ENCODE data around the gene LGALS3. TPM values are rescaled to one million over a fixed set of nuclear protein-coding genes. Genes with fewer than 3 reads are reported as not detected.

Gene LGALS3
- total RNA-seq, 4 donors from 2014 or later: 448 to 713 (median 594) TPM

DNA sequence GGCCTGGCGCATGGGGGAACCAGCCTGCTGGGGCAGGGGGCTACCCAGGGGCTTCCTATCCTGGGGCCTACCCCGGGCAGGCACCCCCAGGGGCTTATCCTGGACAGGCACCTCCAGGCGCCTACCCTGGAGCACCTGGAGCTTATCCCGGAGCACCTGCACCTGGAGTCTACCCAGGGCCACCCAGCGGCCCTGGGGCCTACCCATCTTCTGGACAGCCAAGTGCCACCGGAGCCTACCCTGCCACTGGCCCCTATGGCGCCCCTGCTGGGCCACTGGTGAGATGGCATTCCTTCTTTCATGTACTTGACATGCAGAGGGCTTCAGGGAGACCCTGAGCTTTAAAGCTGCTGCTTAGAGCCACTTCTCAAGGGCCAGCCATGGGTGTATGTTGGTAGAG, 9.0 kb downstream of the LGALS3 start:
- H3K27me3 ChIP-seq: no peaks in the 10 kb centered on the region
- H3K36me3 ChIP-seq: peaks cover 63% of the 10 kb centered on the region
- H3K4me3 ChIP-seq: peak overlapping the region; percentile 32
- peaks cover 61% of the 10 kb centered on the region for H3K4me1 ChIP-seq
- 74% methylated on average over 3 of the region's 7 CpGs for WGBS
- H3K9me3 ChIP-seq: no peaks in the 10 kb centered on the region
- H3K27ac ChIP-seq: peak overlapping the region; percentile 71
- no peak for DNase-seq (ENCODE audit: low spot score in 2 of 2)
- no peak for TF ChIP-seq POLR2AphosphoS5 (IDR thresholded peaks at IDR 0.05)
- TF ChIP-seq POLR2A (IDR thresholded peaks at IDR 0.05): no peak
- TF ChIP-seq, protein P1, sequence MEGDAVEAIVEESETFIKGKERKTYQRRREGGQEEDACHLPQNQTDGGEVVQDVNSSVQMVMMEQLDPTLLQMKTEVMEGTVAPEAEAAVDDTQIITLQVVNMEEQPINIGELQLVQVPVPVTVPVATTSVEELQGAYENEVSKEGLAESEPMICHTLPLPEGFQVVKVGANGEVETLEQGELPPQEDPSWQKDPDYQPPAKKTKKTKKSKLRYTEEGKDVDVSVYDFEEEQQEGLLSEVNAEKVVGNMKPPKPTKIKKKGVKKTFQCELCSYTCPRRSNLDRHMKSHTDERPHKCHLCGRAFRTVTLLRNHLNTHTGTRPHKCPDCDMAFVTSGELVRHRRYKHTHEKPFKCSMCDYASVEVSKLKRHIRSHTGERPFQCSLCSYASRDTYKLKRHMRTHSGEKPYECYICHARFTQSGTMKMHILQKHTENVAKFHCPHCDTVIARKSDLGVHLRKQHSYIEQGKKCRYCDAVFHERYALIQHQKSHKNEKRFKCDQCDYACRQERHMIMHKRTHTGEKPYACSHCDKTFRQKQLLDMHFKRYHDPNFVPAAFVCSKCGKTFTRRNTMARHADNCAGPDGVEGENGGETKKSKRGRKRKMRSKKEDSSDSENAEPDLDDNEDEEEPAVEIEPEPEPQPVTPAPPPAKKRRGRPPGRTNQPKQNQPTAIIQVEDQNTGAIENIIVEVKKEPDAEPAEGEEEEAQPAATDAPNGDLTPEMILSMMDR (IDR thresholded peaks at IDR 0.05): no peak
- no peak for TF ChIP-seq EP300 (IDR thresholded peaks at IDR 0.05)

DNA sequence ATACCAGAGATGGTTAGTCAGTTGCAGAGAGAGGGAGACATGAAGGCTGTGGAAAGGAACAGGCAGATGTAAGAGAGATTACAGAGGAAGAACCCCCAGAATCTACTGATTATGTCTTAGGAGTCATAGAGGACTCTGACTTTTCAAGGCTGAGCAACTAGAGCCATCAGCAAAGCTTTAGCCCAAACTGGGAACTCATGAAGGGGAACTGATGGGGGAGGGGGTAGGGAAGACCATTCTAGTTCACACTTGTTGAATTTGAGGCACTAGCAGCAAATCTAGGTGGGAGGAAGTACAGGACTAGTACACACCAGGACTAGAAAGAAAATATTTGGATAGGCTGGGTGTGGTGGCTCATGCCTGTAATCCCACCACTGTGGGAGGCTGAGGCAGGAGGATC, 10.1 kb downstream of the LGALS3 start:
- no peak overlapping the region for H3K4me3 ChIP-seq
- H3K4me1 ChIP-seq: peaks cover 50% of the 10 kb centered on the region
- no peaks in the 10 kb centered on the region for H3K9me3 ChIP-seq
- H3K27me3 ChIP-seq: no peaks in the 10 kb centered on the region
- DNase-seq (ENCODE audit: low spot score in 2 of 2): no peak
- TF ChIP-seq, protein P1 (IDR thresholded peaks at IDR 0.05): no peak
- peaks cover 70% of the 10 kb centered on the region for H3K36me3 ChIP-seq
- peak overlapping the region; percentile 2 for H3K27ac ChIP-seq

DNA sequence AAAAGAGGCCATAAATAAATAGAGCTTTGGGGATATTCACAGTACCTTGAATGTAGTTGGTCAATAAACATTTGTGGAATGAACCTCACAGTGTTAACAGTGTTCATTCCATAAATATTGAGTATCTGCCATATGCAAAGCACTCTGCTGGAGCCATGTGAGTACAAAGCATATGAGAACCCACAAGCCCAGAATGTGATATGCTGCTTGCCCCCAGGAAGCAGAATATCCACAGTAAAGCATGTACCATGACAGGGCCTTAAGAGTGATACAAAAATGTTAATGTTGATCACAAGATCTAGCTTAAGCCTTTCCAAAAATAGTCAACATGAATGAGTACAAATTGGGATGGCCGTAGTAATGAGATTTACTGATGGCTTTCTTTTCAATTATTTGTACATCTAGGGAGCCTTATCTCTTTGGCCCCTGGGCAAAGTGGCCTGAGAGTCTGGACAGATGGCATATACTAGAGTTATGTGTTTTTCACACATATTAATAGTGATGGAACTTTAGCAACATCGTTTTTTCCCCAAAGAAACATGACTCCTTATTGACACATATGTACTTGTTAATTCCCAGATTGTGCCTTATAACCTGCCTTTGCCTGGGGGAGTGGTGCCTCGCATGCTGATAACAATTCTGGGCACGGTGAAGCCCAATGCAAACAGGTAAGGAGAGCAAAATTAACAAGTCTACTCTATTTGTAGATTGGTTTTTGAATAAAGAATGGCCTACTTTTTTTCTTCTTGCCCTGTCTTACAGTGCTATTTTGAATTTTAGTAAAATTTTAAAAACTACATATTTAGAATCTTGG, 10.9 kb downstream of the LGALS3 start:
- no peak for DNase-seq (ENCODE audit: low spot score in 2 of 2)
- WGBS: 80% methylated on average over 4 of the region's 4 CpGs
- Histone ChIP-seq H3K27ac (no peak overlapping the region), H3K4me3 (no peak overlapping the region), H3K27me3 (no peaks in the 10 kb centered on the region), H3K9me3 (no peaks in the 10 kb centered on the region), H3K36me3 (peaks cover 73% of the 10 kb centered on the region), H3K4me1 (peaks cover 44% of the 10 kb centered on the region)
- TF ChIP-seq POLR2AphosphoS5 (IDR thresholded peaks at IDR 0.05): no peak
- TF ChIP-seq POLR2A (IDR thresholded peaks at IDR 0.05): no peak
- TF ChIP-seq EP300 (IDR thresholded peaks at IDR 0.05): no peak
- TF ChIP-seq, protein P1 (IDR thresholded peaks at IDR 0.05): no peak

DNA sequence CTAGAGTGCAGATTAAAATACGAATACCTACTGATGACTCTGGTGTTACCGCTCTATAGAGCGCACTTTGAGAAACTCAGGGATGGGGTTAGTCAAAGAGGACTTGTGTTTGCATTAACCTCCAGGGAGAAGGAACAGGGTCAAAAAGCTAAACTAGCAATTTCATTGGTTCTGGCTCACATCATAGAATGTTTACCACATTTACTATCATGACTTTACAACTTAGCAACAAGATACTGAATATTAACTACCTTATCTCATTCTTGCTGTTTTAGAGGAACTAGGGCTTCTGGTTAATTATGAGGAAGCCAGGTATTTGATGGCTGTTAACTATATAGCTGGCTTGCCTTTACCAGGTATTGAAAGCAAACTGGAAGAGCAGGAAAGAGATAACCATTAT, 12.8 kb downstream of the LGALS3 start:
- Histone ChIP-seq H3K27ac (no peak overlapping the region), H3K9me3 (no peaks in the 10 kb centered on the region), H3K4me1 (peaks cover 26% of the 10 kb centered on the region), H3K4me3 (no peak overlapping the region), H3K27me3 (no peaks in the 10 kb centered on the region), H3K36me3 (peaks cover 93% of the 10 kb centered on the region)
- TF ChIP-seq, protein P1 (IDR thresholded peaks at IDR 0.05): no peak
- no peak for TF ChIP-seq POLR2A (IDR thresholded peaks at IDR 0.05)
- TF ChIP-seq POLR2AphosphoS5 (IDR thresholded peaks at IDR 0.05): no peak
- TF ChIP-seq EP300 (IDR thresholded peaks at IDR 0.05): no peak
- no peak for DNase-seq (ENCODE audit: low spot score in 2 of 2)
- WGBS: 88% methylated on average over 3 of the region's 3 CpGs

DNA sequence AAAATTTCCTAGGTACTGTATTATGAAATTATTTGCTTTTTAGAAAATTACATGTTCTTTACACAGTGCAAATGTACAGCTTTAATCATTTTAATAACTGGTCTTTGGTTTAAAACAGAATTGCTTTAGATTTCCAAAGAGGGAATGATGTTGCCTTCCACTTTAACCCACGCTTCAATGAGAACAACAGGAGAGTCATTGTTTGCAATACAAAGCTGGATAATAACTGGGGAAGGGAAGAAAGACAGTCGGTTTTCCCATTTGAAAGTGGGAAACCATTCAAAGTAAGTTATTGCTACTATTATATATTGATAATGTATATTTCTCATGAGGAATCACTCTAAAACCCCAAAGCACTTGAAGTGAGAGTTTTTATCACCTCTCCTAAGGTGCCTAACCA, 13.4 kb downstream of the LGALS3 start:
- peaks cover 96% of the 10 kb centered on the region for H3K36me3 ChIP-seq
- H3K4me1 ChIP-seq: peaks cover 20% of the 10 kb centered on the region
- 67% methylated on average over 2 of the region's 2 CpGs for WGBS
- TF ChIP-seq, protein P1 (IDR thresholded peaks at IDR 0.05): no peak
- no peak for TF ChIP-seq EP300 (IDR thresholded peaks at IDR 0.05)
- no peak for TF ChIP-seq POLR2A (IDR thresholded peaks at IDR 0.05)
- no peak for TF ChIP-seq POLR2AphosphoS5 (IDR thresholded peaks at IDR 0.05)
- H3K9me3 ChIP-seq: no peaks in the 10 kb centered on the region
- H3K27ac ChIP-seq: no peak overlapping the region
- H3K4me3 ChIP-seq: no peak overlapping the region
- no peaks in the 10 kb centered on the region for H3K27me3 ChIP-seq
- DNase-seq (ENCODE audit: low spot score in 2 of 2): no peak
